Mesendoderm (in vitro differentiated cells): ENCODE measurements around the gene KRTAP4-3.

Experiments
- DNase-seq: peaks from one replicate; pipeline ENCODE4 v3.0.0; 2013
- H2AK5ac ChIP-seq: 2 replicates; pipeline ENCODE4 v1.6.1; 2013; ENCODE audit warnings: low read length, inconsistent platforms
- H2BK120ac ChIP-seq: 2 replicates; pipeline ENCODE4 v1.6.1; 2013; ENCODE audit warnings: low read depth, mild to moderate bottlenecking, low read length, moderate library complexity, mixed read lengths
- H2BK15ac ChIP-seq: replicated peaks from 2 replicates; pipeline ENCODE4 v1.6.1; 2013; ENCODE audit warnings: low read depth, mild to moderate bottlenecking, moderate library complexity
- H2BK5ac ChIP-seq: 2 replicates; pipeline ENCODE4 v1.6.1; 2013; ENCODE audit warnings: low read length, inconsistent platforms
- H3K18ac ChIP-seq: 2 replicates; pipeline ENCODE4 v1.6.1; 2013; ENCODE audit warnings: mild to moderate bottlenecking, low read length, mixed read lengths
- H3K23ac ChIP-seq: one replicate; pipeline ENCODE4 v1.6.1; 2013; ENCODE audit warnings: low read length
- H3K27ac ChIP-seq: 2 replicates; pipeline ENCODE4 v1.5.1; 2013; ENCODE audit warnings: low read depth, mild to moderate bottlenecking, inconsistent platforms, low read length, moderate library complexity
- H3K27me3 ChIP-seq: 2 replicates; pipeline ENCODE4 v1.6.1; 2013; ENCODE audit warnings: low read length, control low read depth, mild to moderate bottlenecking, inconsistent platforms; ENCODE audit not compliant: insufficient read depth, poor library complexity
- H3K36me3 ChIP-seq: 2 replicates; pipeline ENCODE4 v1.6.1; 2013; ENCODE audit warnings: low read length, inconsistent platforms; ENCODE audit not compliant: control insufficient read depth, insufficient read depth
- H3K4ac ChIP-seq: one replicate; pipeline ENCODE4 v1.6.1; 2013; ENCODE audit warnings: low read depth, mild to moderate bottlenecking, low read length, moderate library complexity
- H3K4me1 ChIP-seq: 2 replicates; pipeline ENCODE4 v1.6.1; 2013; ENCODE audit warnings: low read depth, low read length, inconsistent platforms; ENCODE audit not compliant: control insufficient read depth
- H3K4me2 ChIP-seq: 2 replicates; pipeline ENCODE4 v1.6.1; 2013; ENCODE audit warnings: low read length
- H3K4me3 ChIP-seq: 2 replicates; pipeline ENCODE4 v1.5.1; 2013; ENCODE audit warnings: mild to moderate bottlenecking, low read length
- H3K56ac ChIP-seq: one replicate; pipeline ENCODE4 v1.6.1; 2013; ENCODE audit warnings: low read length
- H3K79me1 ChIP-seq: 2 replicates; pipeline ENCODE4 v1.6.1; 2013; ENCODE audit warnings: low read length, inconsistent platforms
- H3K79me2 ChIP-seq: 2 replicates; pipeline ENCODE4 v1.6.1; 2013; ENCODE audit warnings: mild to moderate bottlenecking, low read length; ENCODE audit not compliant: control insufficient read depth, insufficient read depth
- H3K9ac ChIP-seq: 2 replicates; pipeline ENCODE4 v1.6.1; 2013; ENCODE audit warnings: low read length, inconsistent platforms
- H4K5ac ChIP-seq: one replicate; pipeline ENCODE4 v1.6.1; 2013; ENCODE audit warnings: low read length
- H4K8ac ChIP-seq: one replicate; pipeline ENCODE4 v1.6.1; 2013; ENCODE audit warnings: low read depth, mild to moderate bottlenecking, control low read depth, low read length, moderate library complexity
- WGBS: extraction: QIAGEN DNeasy Blood & Tissue Kit; methylation state at CpG from one replicate; pipeline ENCODE4 v1.1.7; 2013; ENCODE audit warnings: low lambda C conversion rate, missing lambda C conversion rate; ENCODE audit not compliant: insufficient coverage; ENCODE audit errors: extremely low coverage; 5-methylcytosine and 5-hydroxymethylcytosine counted together

KRTAP4-3 gene

DNA sequence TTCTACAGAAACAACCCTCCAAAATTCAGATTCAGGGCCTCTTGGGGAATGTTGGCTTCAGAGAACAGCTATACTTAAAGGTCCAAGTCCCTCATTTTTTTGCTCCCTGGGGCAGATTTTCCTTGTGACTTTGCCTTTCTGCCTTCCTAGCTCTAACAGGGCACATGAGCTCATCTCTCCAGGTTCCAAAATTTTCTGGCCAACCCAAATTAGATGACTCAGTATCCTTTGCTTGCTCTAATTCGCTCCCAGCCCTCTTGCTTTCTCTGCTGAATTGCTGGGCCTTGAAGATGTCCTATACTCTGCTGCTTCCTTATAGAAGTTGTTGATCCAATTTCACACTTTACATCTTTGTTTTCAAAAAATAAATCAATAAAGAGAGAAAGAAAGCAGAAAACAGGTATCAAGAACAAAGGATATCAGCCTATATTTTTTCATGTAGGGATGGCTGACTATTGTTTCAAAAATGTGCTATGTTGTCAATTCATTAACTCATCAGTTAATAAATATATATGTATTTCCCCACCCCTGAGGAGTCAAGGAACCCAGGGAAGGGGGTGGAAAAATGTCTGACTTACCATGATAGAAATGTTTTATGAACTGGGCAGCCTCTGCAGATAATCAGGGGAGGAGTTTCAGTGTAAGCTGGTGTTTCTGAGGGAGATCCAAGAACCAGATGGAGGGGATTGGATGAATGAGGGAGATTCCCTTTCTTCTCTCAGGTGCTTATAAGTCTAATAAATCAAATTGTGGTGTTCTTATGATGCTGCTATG lies 11.0 kb upstream of the KRTAP4-3 start:
- Histone ChIP-seq H4K5ac (no peak overlapping the region), H3K18ac (no peak overlapping the region), H3K79me2 (no peaks in the 10 kb centered on the region), H3K4me1 (no peaks in the 10 kb centered on the region), H3K27me3 (no peaks in the 10 kb centered on the region), H3K9ac (no peak overlapping the region), H3K4me3 (no peak overlapping the region), H3K4me2 (no peak overlapping the region), H2BK120ac (no peak overlapping the region), H3K27ac (no peak overlapping the region), H4K8ac (no peak overlapping the region), H3K4ac (no peak overlapping the region), H3K36me3 (no peaks in the 10 kb centered on the region), H3K23ac (no peak overlapping the region), H2BK15ac (no peak overlapping the region), H3K79me1 (no peaks in the 10 kb centered on the region), H2AK5ac (no peak overlapping the region), H2BK5ac (no peak overlapping the region), H3K56ac (no peak overlapping the region)
- DNase-seq = no peak
- WGBS = no CpG with 5 or more reads among the region's 1 CpG

DNA sequence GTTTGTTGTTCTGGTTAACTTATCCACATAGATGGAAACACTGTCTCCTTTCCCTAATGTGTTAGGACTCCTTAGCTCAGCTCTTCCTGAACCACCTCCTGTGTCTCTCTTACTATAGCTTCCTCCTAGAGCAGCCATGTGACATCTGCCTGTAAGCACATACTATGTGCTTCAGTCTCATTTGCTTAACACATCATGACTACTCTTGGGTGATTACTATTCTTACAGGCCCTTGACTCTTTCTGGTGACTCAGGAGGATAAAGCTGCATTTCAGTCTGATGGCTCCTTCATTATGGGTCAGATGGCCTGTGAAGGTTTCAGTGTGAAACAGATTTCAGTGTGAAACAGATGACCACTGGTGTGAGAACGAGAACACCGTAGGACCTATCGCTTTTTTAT lies 10.3 kb upstream of the KRTAP4-3 start:
- Histone ChIP-seq H3K56ac (no peak overlapping the region), H3K4me2 (no peak overlapping the region), H2AK5ac (no peak overlapping the region), H3K4ac (no peak overlapping the region), H4K8ac (no peak overlapping the region), H3K36me3 (no peaks in the 10 kb centered on the region), H3K9ac (no peak overlapping the region), H2BK5ac (no peak overlapping the region), H3K4me1 (no peaks in the 10 kb centered on the region), H3K23ac (no peak overlapping the region), H2BK15ac (no peak overlapping the region), H3K18ac (no peak overlapping the region), H2BK120ac (no peak overlapping the region), H3K27ac (no peak overlapping the region), H3K79me2 (no peaks in the 10 kb centered on the region), H3K27me3 (no peaks in the 10 kb centered on the region), H3K79me1 (no peaks in the 10 kb centered on the region), H3K4me3 (no peak overlapping the region), H4K5ac (no peak overlapping the region)
- no peak for DNase-seq
- no CpG with 5 or more reads among the region's 3 CpGs for WGBS

DNA sequence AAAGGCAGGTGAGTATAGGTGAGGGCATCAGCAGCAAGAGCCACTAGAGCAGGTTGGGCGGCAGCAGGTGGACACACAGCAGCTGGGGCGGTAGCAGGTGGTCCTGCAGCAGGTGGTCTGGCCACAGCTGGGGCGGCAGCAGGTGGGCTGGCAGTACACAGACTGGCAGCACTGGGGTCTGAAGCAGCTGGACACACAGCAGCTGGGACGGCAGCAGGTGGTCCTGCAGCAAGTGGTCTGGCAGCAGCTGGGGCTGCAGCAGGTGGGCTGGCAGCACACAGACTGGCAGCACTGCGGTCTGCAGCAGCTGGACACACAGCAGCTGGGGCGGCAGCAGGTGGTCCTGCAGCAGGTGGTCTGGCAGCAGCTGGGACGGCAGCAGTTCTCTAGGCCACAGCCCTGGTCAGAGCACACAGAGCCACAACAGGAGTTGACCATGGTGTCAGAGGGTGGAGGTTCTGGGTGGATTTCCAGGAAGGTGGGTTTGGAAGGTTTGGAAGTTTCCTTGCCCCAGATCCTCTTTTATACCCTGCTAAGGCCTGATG lies 9.8 kb upstream of the KRTAP4-3 start, which contains the start of gene KRTAP4-2:
KRTAP4-2 (minus strand) TSS at position 495 of the 545 bp plus-strand sequence; CDS start at position 438, 57 bp downstream.
- Histone ChIP-seq H2BK5ac (no peak within 1 kb of the TSS), H2BK15ac (no peak within 1 kb of the TSS), H3K27ac (no peak within 1 kb of the TSS), H3K4me3 (no peak within 1 kb of the TSS), H3K9ac (no peak within 1 kb of the TSS), H3K79me2 (no peaks in the 10 kb centered on the region), H3K4me2 (no peak within 1 kb of the TSS), H4K5ac (no peak within 1 kb of the TSS), H2BK120ac (no peak within 1 kb of the TSS), H3K23ac (no peak within 1 kb of the TSS), H3K56ac (no peak within 1 kb of the TSS), H3K27me3 (no peaks in the 10 kb centered on the region), H3K4ac (no peak within 1 kb of the TSS), H3K18ac (no peak within 1 kb of the TSS), H4K8ac (no peak within 1 kb of the TSS), H2AK5ac (no peak within 1 kb of the TSS), H3K79me1 (no peaks in the 10 kb centered on the region), H3K4me1 (no peaks in the 10 kb centered on the region), H3K36me3 (no peaks in the 10 kb centered on the region)
- no peak for DNase-seq
- no CpG with 5 or more reads among the region's 7 CpGs for WGBS

DNA sequence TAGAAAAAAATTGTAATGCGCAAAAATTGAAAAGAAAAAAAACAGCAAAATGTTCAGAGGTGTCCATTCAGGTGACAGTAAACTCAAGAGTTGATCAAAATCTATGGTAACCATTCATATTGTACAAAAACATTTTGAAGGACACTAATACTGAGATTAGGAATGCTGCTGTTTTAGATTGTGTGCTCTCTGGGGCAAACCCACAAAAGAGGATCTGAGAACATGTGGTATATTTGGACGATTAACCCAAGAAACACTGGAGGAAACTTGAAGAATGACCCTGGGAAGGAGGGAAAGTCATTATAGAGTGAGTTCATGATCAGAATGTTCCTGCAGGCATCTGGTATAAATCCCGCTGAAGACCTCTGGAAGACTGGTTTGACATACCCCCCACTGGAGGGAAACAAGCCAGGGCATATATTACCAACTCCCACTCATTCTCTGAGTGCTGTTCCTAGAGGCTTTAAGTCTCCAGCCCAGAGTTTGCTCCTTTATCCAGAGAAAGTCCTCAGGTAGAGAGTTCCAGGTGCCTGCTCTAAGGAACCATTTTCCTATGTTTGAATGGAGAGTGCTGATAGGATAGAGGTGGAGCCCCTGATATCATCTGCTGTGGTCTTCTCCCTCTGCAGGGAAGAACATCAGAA lies 8.8 kb upstream of the KRTAP4-3 start:
- Histone ChIP-seq H4K8ac (no peak overlapping the region), H4K5ac (no peak overlapping the region), H3K27ac (no peak overlapping the region), H2AK5ac (no peak overlapping the region), H3K4ac (no peak overlapping the region), H3K4me3 (no peak overlapping the region), H3K79me1 (no peaks in the 10 kb centered on the region), H3K56ac (no peak overlapping the region), H2BK15ac (no peak overlapping the region), H3K23ac (no peak overlapping the region), H3K9ac (no peak overlapping the region), H3K4me1 (no peaks in the 10 kb centered on the region), H2BK120ac (no peak overlapping the region), H3K27me3 (no peaks in the 10 kb centered on the region), H2BK5ac (no peak overlapping the region), H3K79me2 (no peaks in the 10 kb centered on the region), H3K4me2 (no peak overlapping the region), H3K36me3 (no peaks in the 10 kb centered on the region), H3K18ac (no peak overlapping the region)
- WGBS = no CpG with 5 or more reads among the region's 3 CpGs
- DNase-seq = no peak

DNA sequence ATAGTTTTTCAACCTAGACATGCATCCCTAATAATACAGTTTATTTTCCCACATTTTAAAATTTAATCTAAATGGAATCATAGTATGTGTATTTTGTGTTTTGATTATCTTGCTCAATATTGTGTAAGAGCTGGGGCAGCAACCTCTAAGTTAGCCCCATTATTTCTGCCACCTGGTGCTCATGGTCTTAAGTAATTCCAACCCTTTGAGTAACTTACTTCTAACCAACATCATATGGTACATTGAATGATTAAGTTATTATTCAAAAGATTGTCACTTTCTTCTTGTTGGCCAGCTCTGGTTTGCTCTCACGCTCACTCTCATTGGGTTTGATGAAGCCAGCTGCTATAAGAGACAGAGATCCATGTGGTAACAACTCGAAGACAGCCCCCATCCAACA lies 3.9 kb upstream of the KRTAP4-3 start:
- H2BK5ac ChIP-seq = no peak overlapping the region
- no peak overlapping the region for H3K4me3 ChIP-seq
- no peaks in the 10 kb centered on the region for H3K36me3 ChIP-seq
- H3K9ac ChIP-seq = no peak overlapping the region
- H3K27ac ChIP-seq = no peak overlapping the region
- H3K27me3 ChIP-seq = no peaks in the 10 kb centered on the region
- H3K23ac ChIP-seq = no peak overlapping the region
- no peak for DNase-seq
- no peak overlapping the region for H3K56ac ChIP-seq
- no peaks in the 10 kb centered on the region for H3K79me1 ChIP-seq
- H2BK15ac ChIP-seq = no peak overlapping the region
- no CpG with 5 or more reads among the region's 2 CpGs for WGBS
- H2AK5ac ChIP-seq = no peak overlapping the region
- no peaks in the 10 kb centered on the region for H3K4me1 ChIP-seq
- H2BK120ac ChIP-seq = no peak overlapping the region
- H3K79me2 ChIP-seq = no peaks in the 10 kb centered on the region
- no peak overlapping the region for H4K8ac ChIP-seq
- no peak overlapping the region for H3K18ac ChIP-seq
- H3K4me2 ChIP-seq = no peak overlapping the region
- H4K5ac ChIP-seq = no peak overlapping the region
- H3K4ac ChIP-seq = no peak overlapping the region
